Measurements from ENCODE around the gene PLEKHH2.

The PLEKHH2 gene

GRCh38 chr2:43707255-43708015 lies 70.4 kb downstream of the PLEKHH2 start:
- DNase-seq (ENCODE audit: insufficient read length, low spot score) (no peak), FAIRE-seq (no peak)
- no peak for TF ChIP-seq CTCF (IDR thresholded peaks at IDR 0.05; ENCODE audit: insufficient read depth, missing control alignments)

DNA sequence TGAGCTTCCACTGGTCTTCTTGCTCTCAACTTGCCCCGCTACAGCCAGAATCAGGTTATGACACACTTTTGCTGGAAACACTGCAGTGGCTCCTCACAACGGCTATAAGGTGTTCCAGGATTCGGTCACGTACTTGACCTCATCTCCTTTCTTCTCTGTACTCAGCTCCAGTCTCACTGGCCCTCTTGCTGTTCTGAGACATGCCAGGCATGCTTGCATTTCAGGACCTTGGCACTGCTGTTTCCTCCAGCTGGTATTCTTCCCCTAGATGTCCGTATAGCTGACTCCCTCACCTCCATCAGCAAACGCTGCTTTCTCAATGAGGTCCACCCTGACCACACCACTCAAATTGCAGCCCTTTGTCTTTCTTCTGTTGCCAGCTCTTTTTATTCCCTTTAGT lies 71.1 kb downstream of the PLEKHH2 start:
- TF ChIP-seq CTCF (IDR thresholded peaks at IDR 0.05; ENCODE audit: insufficient read depth, missing control alignments): no peak
- DNase-seq (ENCODE audit: insufficient read length, low spot score) (no peak), FAIRE-seq (no peak)

DNA sequence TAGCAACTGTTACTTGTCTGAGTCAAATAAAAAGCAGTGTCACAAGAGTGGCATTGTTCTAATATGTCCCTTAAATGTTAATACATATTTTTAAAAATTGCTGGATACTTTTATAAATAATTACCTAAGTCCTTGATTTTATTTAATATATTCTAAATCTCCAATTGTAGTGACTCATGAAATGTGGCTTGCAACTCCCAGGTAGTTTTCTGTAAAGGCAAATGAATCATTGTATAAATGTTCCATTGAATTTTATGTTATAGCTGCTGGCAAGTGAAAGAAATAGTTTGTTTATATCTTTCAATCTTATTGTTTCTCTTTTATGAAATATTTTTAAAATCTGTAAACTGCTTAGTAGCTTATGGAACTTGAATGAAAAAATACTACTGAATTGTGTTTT lies 71.8 kb downstream of the PLEKHH2 start:
- no peak for DNase-seq (ENCODE audit: insufficient read length, low spot score)
- TF ChIP-seq CTCF (IDR thresholded peaks at IDR 0.05; ENCODE audit: insufficient read depth, missing control alignments): no peak
- no peak for FAIRE-seq

GRCh38 chr2:43710866-43711265 lies 73.8 kb downstream of the PLEKHH2 start:
- TF ChIP-seq CTCF (IDR thresholded peaks at IDR 0.05; ENCODE audit: insufficient read depth, missing control alignments): no peak
- FAIRE-seq (no peak), DNase-seq (ENCODE audit: insufficient read length, low spot score) (no peak)

GRCh38 chr2:43714164-43714563 lies 77.1 kb downstream of the PLEKHH2 start:
- no peak for DNase-seq (ENCODE audit: insufficient read length, low spot score)
- TF ChIP-seq CTCF (IDR thresholded peaks at IDR 0.05; ENCODE audit: insufficient read depth, missing control alignments): no peak
- no peak for FAIRE-seq

- no peak for TF ChIP-seq CTCF (IDR thresholded peaks at IDR 0.05; ENCODE audit: insufficient read depth, missing control alignments)
- FAIRE-seq (no peak), DNase-seq (ENCODE audit: insufficient read length, low spot score) (no peak)
Observed at GRCh38 chr2:43715300-43716098, 78.4 kb downstream of the PLEKHH2 start.

- TF ChIP-seq CTCF (IDR thresholded peaks at IDR 0.05; ENCODE audit: insufficient read depth, missing control alignments): no peak
- DNase-seq (ENCODE audit: insufficient read length, low spot score) (no peak), FAIRE-seq (no peak)
Observed at GRCh38 chr2:43717322-43717721, 80.3 kb downstream of the PLEKHH2 start.
